EH (cell line): ENCODE measurements around the gene THBS3.
"Not testable (repeated sequence)": the region's sequence is repeated elsewhere in the genome, so short reads cannot be mapped to it uniquely, and the experiment has no call there.

Source experiments
- DNase-seq: peaks from one replicate; pipeline ENCODE4 v3.0.0-alpha.2; 2015; ENCODE audit warnings: low read depth

Gene THBS3

DNA sequence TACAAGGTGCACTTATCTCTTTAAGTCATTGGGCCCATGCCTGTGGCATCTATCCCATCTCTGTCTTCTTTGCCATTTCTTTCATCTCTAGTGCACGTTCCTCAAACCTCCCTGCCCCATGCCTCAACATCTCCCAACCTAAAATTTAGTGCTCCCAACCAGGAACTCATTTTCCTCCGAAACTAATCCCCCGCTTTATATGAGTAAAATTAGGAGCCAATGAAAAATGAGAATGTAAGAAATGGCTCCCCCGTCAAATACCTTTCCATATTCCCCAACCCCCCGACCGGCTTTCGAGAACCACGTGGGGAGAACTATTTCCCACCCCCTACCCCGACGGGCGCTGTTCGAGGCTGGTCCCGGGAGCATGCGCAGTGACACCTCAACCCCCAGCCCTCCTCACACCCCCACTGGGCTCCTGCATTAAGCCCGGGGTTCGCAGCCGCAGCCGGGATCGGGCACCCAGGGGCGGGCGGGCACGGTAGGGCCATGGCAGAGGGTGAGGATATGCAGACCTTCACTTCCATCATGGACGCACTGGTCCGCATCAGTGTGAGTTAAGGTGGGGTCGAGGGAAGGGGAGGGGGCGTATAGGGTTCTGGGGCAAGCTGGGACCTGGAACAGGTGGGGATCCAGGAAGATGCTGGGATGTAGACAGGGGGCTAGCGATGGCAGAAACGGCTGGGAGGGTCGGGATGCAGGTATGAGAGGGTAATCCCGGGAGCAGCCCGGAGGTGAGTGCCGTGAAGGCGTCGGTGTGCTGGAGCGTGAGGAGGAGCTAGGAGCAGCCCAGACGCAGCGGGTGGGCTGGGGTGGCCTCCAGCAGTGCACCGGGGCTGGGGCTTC lies 34.0 kb downstream of the THBS3 start, which contains the start of gene TRIM46:
Gene TRIM46, plus strand, starts transcription at position 372 of the 846 bp plus-strand sequence. Its CDS starts 118 bp downstream, at position 490.
- peak; percentile 79 for DNase-seq

DNA sequence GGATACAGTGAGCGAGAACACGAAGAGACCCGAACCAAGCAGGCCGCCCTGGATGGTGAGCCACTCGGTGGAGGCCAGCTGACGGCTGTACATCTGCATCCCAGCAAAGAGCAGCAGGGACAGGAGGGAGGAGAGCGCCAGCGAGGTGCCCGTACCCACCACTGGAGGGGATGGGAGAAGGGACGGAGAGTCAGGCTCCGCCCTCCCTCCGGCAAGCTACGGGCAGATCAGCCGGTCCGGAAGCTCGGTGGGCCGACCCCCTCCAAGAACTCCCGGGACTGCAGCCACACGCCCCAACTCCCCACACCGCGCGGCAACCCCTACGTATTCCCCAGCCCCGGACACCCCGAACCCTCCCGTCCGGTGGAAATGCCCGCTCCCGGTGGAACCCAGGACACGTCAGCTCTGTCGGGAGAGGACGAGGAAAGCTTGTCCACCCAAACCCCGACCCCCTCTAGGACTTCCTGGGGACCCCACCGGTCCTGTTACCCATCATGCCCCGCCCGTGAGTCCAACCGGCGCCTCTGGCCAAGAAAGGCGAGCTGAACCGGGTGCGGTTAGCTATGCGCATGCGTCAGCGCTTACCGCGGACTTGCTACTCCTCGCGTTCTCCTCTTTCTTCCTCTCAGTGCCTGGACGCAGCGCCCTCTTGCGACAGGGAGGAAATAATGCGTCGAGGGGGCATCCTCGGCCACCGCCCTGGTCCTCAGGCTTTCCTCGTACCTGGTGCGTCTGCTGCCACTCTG lies 34.8 kb downstream of the THBS3 start, which contains the start of gene KRTCAP2:
Gene KRTCAP2, minus strand, starts transcription at position 573 of the 746 bp plus-strand sequence. Its CDS starts 80 bp downstream, at position 493.
- peak; percentile 96 for DNase-seq

GRCh38 chr1:155171836-155172731 lies 35.6 kb downstream of the THBS3 start:
- no peak for DNase-seq

DNA sequence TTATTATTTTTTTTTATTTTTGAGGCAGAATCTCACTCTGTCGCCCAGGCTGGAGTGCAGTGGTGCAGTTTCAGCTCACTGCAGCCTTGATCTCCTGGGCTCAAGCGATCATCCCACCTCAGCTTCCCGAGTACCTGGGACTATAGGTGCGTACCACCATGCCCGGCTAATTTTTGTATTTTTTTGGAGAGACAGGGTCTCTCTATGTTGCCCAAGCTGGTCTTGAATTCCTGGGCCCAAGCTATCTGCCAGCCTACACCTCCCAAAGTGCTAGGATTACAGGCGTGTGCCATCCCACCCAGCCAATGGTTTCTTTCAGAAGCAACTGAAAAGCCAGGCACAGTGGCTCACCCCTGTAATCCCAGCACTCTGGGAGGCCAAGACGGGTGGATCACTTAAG lies 36.9 kb downstream of the THBS3 start:
- DNase-seq = no peak

- DNase-seq = no peak
Measured at GRCh38 chr1:155170101-155170785, 37.5 kb downstream of the THBS3 start.

- DNase-seq = no peak
Measured at GRCh38 chr1:155169541-155169940, 38.2 kb downstream of the THBS3 start.

DNA sequence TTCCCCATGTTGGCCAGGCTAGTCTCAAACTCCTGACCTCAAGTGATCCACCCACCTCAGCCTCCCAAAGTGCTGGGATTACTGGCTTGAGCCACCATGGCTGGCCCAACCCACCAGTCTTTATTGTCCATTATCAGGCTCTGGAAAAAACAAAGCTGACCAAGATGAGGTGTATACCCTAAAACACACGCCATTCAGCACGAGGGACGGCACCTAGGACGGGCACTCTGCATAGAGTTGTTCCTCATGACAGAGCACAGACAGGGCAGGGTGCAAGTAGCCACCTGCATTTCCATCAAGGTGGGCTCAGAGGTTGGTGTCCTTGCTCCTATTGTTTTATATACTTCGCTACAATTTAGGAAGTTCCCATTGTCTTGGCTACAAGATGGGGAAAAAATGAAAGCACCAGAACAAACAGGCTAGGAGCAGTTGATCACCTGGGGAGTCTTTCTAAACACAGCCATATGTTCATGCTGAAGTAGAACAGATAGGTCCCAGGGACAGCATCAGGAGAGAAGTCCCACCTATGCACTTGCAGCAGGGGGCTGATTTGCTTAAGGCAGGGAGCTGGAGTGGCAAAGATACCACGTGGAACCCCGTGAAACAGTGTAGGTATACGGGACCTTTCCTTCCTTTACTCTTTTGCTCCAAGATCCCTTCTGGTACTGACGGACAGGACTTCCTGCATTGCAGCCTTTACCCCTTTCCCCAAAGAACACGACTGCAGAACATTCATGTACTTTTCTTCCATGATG lies 39.1 kb downstream of the THBS3 start:
- DNase-seq = no peak

DNA sequence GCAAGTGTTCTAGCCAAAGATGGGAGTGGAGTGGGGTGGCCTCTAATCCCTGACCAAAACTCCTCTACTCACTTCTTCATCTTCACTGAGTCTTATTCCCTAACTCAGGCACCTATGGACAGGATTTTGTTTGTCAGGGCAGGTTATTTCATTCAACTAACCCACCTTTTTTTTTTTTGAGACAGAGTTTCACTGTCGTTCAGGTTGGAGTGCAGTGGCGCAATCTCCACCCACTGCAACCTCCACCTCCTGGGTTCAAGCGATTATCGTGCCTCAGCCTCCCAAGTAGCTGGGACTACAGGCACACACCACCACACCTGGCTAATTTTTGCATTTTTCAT lies 39.6 kb downstream of the THBS3 start:
- DNase-seq = not testable (repeated sequence)

DNA sequence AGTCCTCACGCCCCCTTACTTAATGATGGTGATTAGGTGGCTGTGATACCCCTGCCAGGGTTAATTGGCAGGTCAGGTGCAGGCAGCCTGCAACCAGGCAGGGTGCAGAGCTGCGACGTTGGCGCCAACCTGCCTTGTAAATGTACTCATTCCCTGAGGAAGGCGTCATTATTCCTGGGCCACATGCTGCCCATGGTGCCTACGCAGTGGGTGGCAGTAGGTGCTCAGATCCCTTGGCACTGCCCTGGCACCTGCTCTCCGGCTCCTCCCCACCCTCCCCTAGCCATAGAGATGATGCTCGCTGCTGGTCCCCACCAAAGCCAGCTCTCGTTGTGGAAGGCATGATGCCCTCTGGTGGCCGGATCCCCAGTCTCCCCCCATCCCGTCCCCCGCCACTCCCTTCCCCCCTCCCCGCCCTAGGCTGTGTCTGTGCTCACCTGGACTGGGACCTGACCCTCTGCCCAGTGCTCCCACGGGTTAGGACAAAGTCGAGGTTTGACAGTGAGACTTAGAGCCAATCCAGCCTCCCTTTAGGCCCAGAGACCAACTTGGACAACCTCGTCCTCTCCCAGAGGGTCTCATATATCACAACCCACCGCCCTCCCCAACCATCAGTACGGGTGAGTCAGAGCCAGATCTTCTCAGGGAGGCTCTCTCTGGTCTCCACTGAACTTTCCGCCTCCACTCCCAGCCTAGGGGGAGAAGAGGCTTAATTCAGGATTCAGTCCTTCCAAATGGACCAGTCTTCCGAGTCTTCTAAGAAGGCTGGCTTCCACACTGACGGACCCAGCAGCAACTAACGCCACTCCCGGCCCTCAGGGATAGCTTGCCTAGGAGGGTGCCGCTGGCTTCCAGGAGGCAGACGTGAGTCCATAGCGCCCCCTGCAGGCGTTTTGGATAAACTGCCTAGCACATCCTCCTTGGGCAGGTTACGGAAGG lies 40.3 kb downstream of the THBS3 start:
- peak; percentile 82 for DNase-seq

DNA sequence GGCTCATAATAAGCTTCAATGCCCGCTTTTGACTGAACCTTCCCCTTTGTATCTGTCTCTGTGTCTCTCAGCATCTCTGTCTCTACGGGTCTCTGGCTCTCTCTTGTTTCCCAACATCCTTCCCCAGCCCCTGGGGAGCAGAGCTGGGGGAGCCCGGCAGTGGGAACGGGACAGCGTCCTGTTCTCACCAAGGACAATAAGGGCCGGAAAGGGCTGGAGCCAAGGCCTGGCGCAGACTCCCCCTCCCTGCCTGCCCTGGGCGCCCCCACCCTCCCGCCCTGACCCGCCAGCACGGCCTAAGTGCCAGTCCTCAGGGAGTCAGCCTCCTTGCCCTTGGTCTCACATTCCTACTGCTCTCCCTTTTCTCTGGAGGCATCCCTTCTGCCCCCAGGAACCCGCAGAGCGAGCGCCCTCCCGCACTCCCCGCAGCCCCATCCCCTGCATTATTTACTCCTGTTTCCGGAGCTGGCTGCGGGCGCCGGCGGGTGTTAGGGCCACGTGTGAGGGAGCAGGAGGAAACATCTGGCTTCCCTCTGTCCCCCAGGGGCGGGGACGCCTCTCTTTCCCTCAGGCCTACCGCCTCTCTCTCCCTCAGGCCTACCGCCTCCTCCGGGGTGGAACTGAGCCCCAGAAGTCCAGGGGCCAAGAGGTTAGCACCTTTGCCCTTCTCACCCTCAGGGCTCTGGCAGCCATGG lies 41.1 kb downstream of the THBS3 start:
- DNase-seq = no peak

DNA sequence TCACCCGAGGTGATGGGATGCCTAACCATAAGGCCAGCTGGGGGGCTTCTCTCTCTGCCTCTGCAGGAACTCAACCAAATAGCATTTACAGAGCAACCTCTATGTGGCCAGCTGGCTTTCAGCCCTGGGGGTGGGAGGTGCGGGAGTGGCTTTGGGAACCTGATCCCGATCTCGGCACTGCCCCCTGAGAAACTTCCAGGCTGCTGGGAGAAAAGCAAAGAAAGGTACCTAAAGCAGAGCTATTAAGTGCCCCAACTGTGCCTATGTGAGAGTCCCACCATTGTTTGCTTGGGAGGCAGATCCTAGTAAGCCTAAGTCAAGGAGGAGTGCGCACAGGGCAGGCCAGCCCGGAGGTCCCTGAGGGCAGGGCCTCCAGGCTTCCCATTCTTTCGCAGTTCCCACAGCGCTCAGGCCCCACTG lies 41.6 kb downstream of the THBS3 start:
- DNase-seq = no peak

- DNase-seq = not testable (repeated sequence)
Measured at GRCh38 chr1:155164625-155165024, 43.1 kb downstream of the THBS3 start.

GRCh38 chr1:155163785-155164184 lies 43.9 kb downstream of the THBS3 start:
- not testable (repeated sequence) for DNase-seq

DNA sequence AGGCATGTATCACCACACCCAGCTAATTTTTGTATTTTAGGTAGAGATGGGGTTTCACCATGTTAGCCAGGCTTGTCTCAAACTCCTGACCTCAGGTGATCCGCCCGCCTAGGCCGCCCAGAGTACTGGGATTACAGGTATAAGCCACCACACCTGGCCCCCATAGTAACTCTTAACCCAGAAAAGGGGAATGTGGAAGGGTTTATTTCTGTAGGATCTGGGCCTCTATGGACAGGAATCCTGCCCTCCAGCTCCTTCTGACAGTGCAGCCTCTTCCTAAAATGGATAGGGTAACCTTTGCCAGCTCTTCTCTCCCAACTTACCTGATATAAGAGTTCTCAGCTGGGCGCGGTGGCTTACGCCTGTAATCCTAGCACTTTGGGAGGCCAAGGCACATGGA lies 45.1 kb downstream of the THBS3 start:
- not testable (repeated sequence) for DNase-seq

DNA sequence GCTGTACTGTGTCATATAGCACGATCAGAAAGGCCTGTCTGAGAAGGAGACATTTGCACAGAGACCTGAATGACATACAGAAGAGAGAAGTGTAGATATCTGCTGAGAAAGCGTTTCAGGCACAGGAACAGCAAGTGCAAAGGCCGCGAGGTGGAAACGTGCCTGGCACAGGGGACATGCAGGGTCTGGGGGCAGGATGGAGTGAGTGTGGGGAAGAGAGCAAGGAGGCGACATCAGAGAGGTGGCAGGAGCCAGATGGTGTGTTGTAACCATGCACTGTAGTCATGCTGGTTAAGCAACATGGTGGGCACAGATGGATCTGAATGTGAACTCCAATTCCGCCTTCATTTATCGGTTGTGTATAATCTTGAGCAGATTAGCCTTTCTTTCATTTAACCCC lies 47.6 kb downstream of the THBS3 start:
- DNase-seq = no peak

GRCh38 chr1:155158991-155159390 lies 48.7 kb downstream of the THBS3 start:
- DNase-seq = no peak

DNA sequence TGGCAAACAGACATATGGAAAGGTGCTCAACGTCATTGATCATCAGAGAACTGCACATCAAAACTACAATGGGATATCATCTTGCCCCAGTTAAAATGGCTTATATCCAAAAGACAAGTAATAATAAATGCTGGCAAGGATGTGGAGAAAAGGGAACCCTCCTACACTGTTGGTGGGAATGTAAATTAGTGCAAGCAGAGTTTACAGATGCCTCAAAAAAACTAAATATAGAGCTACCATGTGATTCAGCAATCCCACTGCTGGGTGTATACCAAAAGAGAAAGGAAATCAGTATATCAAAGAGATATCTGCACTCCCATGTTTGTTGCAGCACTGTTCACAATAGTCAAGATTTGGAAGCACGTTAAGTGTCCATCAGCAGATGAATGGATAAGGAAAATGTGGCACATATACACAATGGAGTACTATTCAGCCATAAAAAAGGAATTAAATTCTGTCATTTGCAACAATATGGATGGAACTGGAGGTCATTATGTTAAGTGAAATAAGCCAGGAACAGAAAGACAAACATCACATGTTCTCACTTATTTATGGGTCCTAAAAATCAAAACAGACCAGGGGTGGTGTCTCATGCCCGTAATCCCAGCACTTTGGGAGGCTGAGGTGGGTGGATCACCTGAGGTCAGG lies 51.6 kb downstream of the THBS3 start:
- DNase-seq = not testable (repeated sequence)
